Neuronal stem cell (in vitro differentiated cells): ENCODE measurements around the gene MAP7D1.

Experiments used
- DNase-seq: peaks from one replicate; pipeline ENCODE4 v3.0.0-alpha.2; 2013; ENCODE audit warnings: low spot score
- H2AFZ ChIP-seq: one replicate; pipeline ENCODE4 v1.6.1; 2013; ENCODE audit warnings: mild to moderate bottlenecking, low read length, inconsistent platforms
- H2AK5ac ChIP-seq: 2 replicates; pipeline ENCODE4 v1.6.1; 2013; ENCODE audit warnings: low read depth, mild to moderate bottlenecking, inconsistent platforms, low read length, moderate library complexity, mixed read lengths
- H2BK120ac ChIP-seq: 2 replicates; pipeline ENCODE4 v1.6.1; 2013; ENCODE audit warnings: low read depth, mild to moderate bottlenecking, inconsistent platforms, low read length, moderate library complexity, mixed read lengths
- H2BK12ac ChIP-seq: one replicate; pipeline ENCODE4 v1.6.1; 2013; ENCODE audit warnings: low read length, inconsistent platforms
- H2BK15ac ChIP-seq: 2 replicates; pipeline ENCODE4 v1.6.1; 2013; ENCODE audit warnings: mild to moderate bottlenecking, low read length, inconsistent platforms, mixed read lengths
- H2BK5ac ChIP-seq: one replicate; pipeline ENCODE4 v1.6.1; 2013; ENCODE audit warnings: inconsistent platforms, mild to moderate bottlenecking, low read length, moderate library complexity
- H3K14ac ChIP-seq: one replicate; pipeline ENCODE4 v1.6.1; 2013; ENCODE audit warnings: low read length, inconsistent platforms
- H3K18ac ChIP-seq: 2 replicates; pipeline ENCODE4 v1.6.1; 2013; ENCODE audit warnings: low read length, inconsistent platforms
- H3K23ac ChIP-seq: 2 replicates; pipeline ENCODE4 v1.6.1; 2013; ENCODE audit warnings: low read depth, mild to moderate bottlenecking, mixed read lengths, low read length, inconsistent platforms; ENCODE audit not compliant: poor library complexity
- H3K27ac ChIP-seq: replicated peaks from 3 replicates; pipeline ENCODE4 v1.5.1; 2013; ENCODE audit warnings: low read length, inconsistent platforms
- H3K27me3 ChIP-seq, 3 experiments: 2 replicates each; pipeline ENCODE4 v1.6.1; 2013; ENCODE audit warnings: low read length in 3 of 3, mild to moderate bottlenecking in 2 of 3, inconsistent platforms in 1 of 3, low read depth in 1 of 3, mixed read lengths in 1 of 3, moderate library complexity in 1 of 3; ENCODE audit not compliant: control insufficient read depth in 3 of 3, insufficient read depth in 3 of 3
- H3K36me3 ChIP-seq, 2 donors: replicated peaks in 1 of 2; 2 replicates each; pipeline ENCODE4 v1.6.1; 2013; ENCODE audit warnings: low read length in 2 of 2; ENCODE audit not compliant: control insufficient read depth in 2 of 2, insufficient read depth in 2 of 2
- H3K4ac ChIP-seq: 2 replicates; pipeline ENCODE4 v1.6.1; 2013; ENCODE audit warnings: inconsistent platforms, mild to moderate bottlenecking, low read length, moderate library complexity
- H3K4me1 ChIP-seq, 2 donors: 1 replicate in 1 of 2; 2 replicates in 1 of 2; pipeline ENCODE4 v1.6.1; 2013; ENCODE audit warnings: low read length in 2 of 2, low read depth in 1 of 2; ENCODE audit not compliant: control insufficient read depth in 2 of 2, insufficient read depth in 1 of 2
- H3K4me2 ChIP-seq: one replicate; pipeline ENCODE4 v1.6.1; 2013; ENCODE audit warnings: mild to moderate bottlenecking, low read length, inconsistent platforms; ENCODE audit not compliant: insufficient read depth, poor library complexity, severe bottlenecking
- H3K4me3 ChIP-seq, 2 donors: 2 replicates each; pipeline ENCODE4 v1.5.1; 2013; ENCODE audit warnings: low read length in 2 of 2, mild to moderate bottlenecking in 2 of 2, inconsistent platforms in 1 of 2, moderate library complexity in 1 of 2
- H3K79me1 ChIP-seq: one replicate; pipeline ENCODE4 v1.6.1; 2013; ENCODE audit warnings: low read depth, mild to moderate bottlenecking, inconsistent platforms, low read length, moderate library complexity
- H3K9ac ChIP-seq: one replicate; pipeline ENCODE4 v1.6.1; 2013; ENCODE audit warnings: mild to moderate bottlenecking, low read depth, low read length, inconsistent platforms; ENCODE audit not compliant: poor library complexity
- H3K9me3 ChIP-seq, 2 donors: replicated peaks in 1 of 2; 2 replicates each; pipeline versions ENCODE3 to v1.6.1; 2013; ENCODE audit warnings: low read length in 2 of 2, mild to moderate bottlenecking in 2 of 2, inconsistent platforms in 1 of 2, low read depth in 1 of 2, mixed read lengths in 1 of 2, moderate library complexity in 1 of 2; ENCODE audit not compliant: control insufficient read depth in 2 of 2, insufficient read depth in 1 of 2
- H4K8ac ChIP-seq: one replicate; pipeline ENCODE4 v1.6.1; 2013; ENCODE audit warnings: low read depth, mild to moderate bottlenecking, inconsistent platforms, low read length, moderate library complexity
- H4K91ac ChIP-seq: one replicate; pipeline ENCODE4 v1.6.1; 2013; ENCODE audit warnings: low read length, low read depth, mild to moderate bottlenecking, inconsistent platforms; ENCODE audit not compliant: poor library complexity
- WGBS, 2 donors: extraction: QIAGEN DNeasy Blood & Tissue Kit; methylation state at CpG; one replicate each; pipeline ENCODE4 v1.1.7; 2013; ENCODE audit warnings: missing lambda C conversion rate in 2 of 2, mixed read lengths in 1 of 2; ENCODE audit not compliant: insufficient read length in 2 of 2, insufficient replicate concordance in 1 of 2; ENCODE audit errors: extremely low coverage in 2 of 2; 5-methylcytosine and 5-hydroxymethylcytosine counted together

The MAP7D1 gene

GRCh38 chr1:36109041-36109679 is 46.8 kb upstream of the MAP7D1 start:
- Histone ChIP-seq H3K27me3 (peaks cover 0 to 15% (median 0%) of the 10 kb centered on the region in 3 experiments), H3K9me3 (no peaks in the 10 kb centered on the region), H2AK5ac (no peak overlapping the region), H2AFZ (peak overlapping the region; percentile 23), H3K4ac (no peak overlapping the region), H4K91ac (no peak overlapping the region), H2BK120ac (no peak overlapping the region), H3K27ac (no peak overlapping the region), H3K9ac (no peak overlapping the region), H3K4me2 (no peak overlapping the region), H2BK5ac (no peak overlapping the region), H3K79me1 (no peaks in the 10 kb centered on the region), H2BK12ac (no peak overlapping the region), H4K8ac (no peak overlapping the region), H3K4me1 (no peaks in the 10 kb centered on the region), H3K23ac (no peak overlapping the region), H3K14ac (no peak overlapping the region), H2BK15ac (no peak overlapping the region), H3K36me3 (no peaks in the 10 kb centered on the region), H3K18ac (peak overlapping the region; percentile 33), H3K4me3 (no peak overlapping the region)
- no peak for DNase-seq
- no CpG with 5 or more reads among the region's 11 CpGs for WGBS, 2 donors

- Histone ChIP-seq H3K4me2 (no peak overlapping the region), H2BK5ac (no peak overlapping the region), H2AK5ac (no peak overlapping the region), H2BK15ac (peak overlapping the region; percentile 58), H3K23ac (no peak overlapping the region), H3K36me3 (no peaks in the 10 kb centered on the region), H3K18ac (no peak overlapping the region), H3K4ac (no peak overlapping the region), H3K9ac (no peak overlapping the region), H3K4me1 (peaks cover 3 to 7% of the 10 kb centered on the region in 2 donors), H3K9me3 (no peaks in the 10 kb centered on the region), H2BK12ac (no peak overlapping the region), H3K27me3 (peaks cover 0 to 11% (median 0%) of the 10 kb centered on the region in 3 experiments), H2AFZ (no peak overlapping the region), H3K79me1 (no peaks in the 10 kb centered on the region), H4K8ac (no peak overlapping the region), H3K14ac (no peak overlapping the region), H2BK120ac (no peak overlapping the region), H4K91ac (no peak overlapping the region), H3K4me3 (no peak overlapping the region), H3K27ac (no peak overlapping the region)
- no CpG with 5 or more reads among the region's 4 CpGs for WGBS, 2 donors
- DNase-seq, result no peak
Observed at GRCh38 chr1:36111151-36111550, 44.8 kb upstream of the MAP7D1 start.

GRCh38 chr1:36112823-36113222 is 43.1 kb upstream of the MAP7D1 start:
- WGBS, 2 donors, result no CpG with 5 or more reads among the region's 9 CpGs
- H3K4me3 ChIP-seq, result no peak overlapping the region
- no peak overlapping the region for H3K23ac ChIP-seq
- no peak for DNase-seq
- H4K8ac ChIP-seq, result no peak overlapping the region
- H3K9ac ChIP-seq, result no peak overlapping the region
- H3K27me3 ChIP-seq, result peaks cover 0 to 16% (median 0%) of the 10 kb centered on the region in 3 experiments
- no peak overlapping the region for H2AK5ac ChIP-seq
- no peak overlapping the region for H3K4me2 ChIP-seq
- H2BK15ac ChIP-seq, result no peak overlapping the region
- H2BK12ac ChIP-seq, result no peak overlapping the region
- H3K14ac ChIP-seq, result no peak overlapping the region
- H2AFZ ChIP-seq, result no peak overlapping the region
- H3K4me1 ChIP-seq, result peaks cover 3 to 10% of the 10 kb centered on the region in 2 donors
- no peaks in the 10 kb centered on the region for H3K9me3 ChIP-seq
- no peaks in the 10 kb centered on the region for H3K36me3 ChIP-seq
- no peak overlapping the region for H2BK120ac ChIP-seq
- H3K4ac ChIP-seq, result no peak overlapping the region
- H2BK5ac ChIP-seq, result no peak overlapping the region
- no peak overlapping the region for H3K18ac ChIP-seq
- no peak overlapping the region for H3K27ac ChIP-seq
- H4K91ac ChIP-seq, result no peak overlapping the region
- H3K79me1 ChIP-seq, result no peaks in the 10 kb centered on the region

- H3K79me1 ChIP-seq, result no peaks in the 10 kb centered on the region
- no CpG with 5 or more reads among the region's 5 CpGs for WGBS, 2 donors
Observed at GRCh38 chr1:36114371-36114770, 41.6 kb upstream of the MAP7D1 start.

More at GRCh38 chr1:36114371-36114770, 41.6 kb upstream of the MAP7D1 start:
- Histone ChIP-seq H3K14ac (no peak overlapping the region), H3K4ac (no peak overlapping the region), H3K4me2 (no peak overlapping the region), H3K27ac (no peak overlapping the region), H2BK120ac (no peak overlapping the region), H4K91ac (peak overlapping the region; percentile 59), H3K9ac (no peak overlapping the region), H2BK5ac (peak overlapping the region; percentile 56), H3K23ac (no peak overlapping the region), H3K4me1 (peaks cover 3 to 10% of the 10 kb centered on the region in 2 donors), H2BK15ac (peak overlapping the region; percentile 46), H4K8ac (no peak overlapping the region), H2AK5ac (peak overlapping the region; percentile 41), H3K4me3 (no peak overlapping the region), H3K9me3 (no peaks in the 10 kb centered on the region), H2BK12ac (no peak overlapping the region), H3K27me3 (peaks cover 0 to 17% (median 0%) of the 10 kb centered on the region in 3 experiments), H2AFZ (peak overlapping the region; percentile 89), H3K36me3 (no peaks in the 10 kb centered on the region), H3K18ac (peak overlapping the region; percentile 59)
- no peak for DNase-seq
